HUES6 (cell line): ENCODE results near the gene ANKMY2.
"Not testable (repeated sequence)": the region's sequence is repeated elsewhere in the genome, so short reads cannot be mapped to it uniquely, and the experiment has no call there.

Experiments
- H3K27ac ChIP-seq: 2 replicates; pipeline ENCODE4 v1.7.0; 2013; ENCODE audit warnings: low read depth, mild to moderate bottlenecking, low read length, inconsistent platforms
- H3K27me3 ChIP-seq: 2 replicates; pipeline ENCODE4 v1.6.1; 2013; ENCODE audit warnings: low read length; ENCODE audit not compliant: control insufficient read depth, insufficient read depth
- H3K36me3 ChIP-seq: 2 replicates; pipeline ENCODE4 v1.6.1; 2013; ENCODE audit warnings: low read length; ENCODE audit not compliant: control insufficient read depth, insufficient read depth
- H3K4me1 ChIP-seq: 2 replicates; pipeline ENCODE4 v1.6.1; 2013; ENCODE audit warnings: low read length; ENCODE audit not compliant: control insufficient read depth, insufficient read depth
- H3K4me3 ChIP-seq: 2 replicates; pipeline ENCODE4 v1.5.1; 2013; ENCODE audit warnings: low read depth, low read length
- H3K9ac ChIP-seq: one replicate; pipeline ENCODE4 v1.6.1; 2013; ENCODE audit warnings: mild to moderate bottlenecking, low read length
- H3K9me3 ChIP-seq: 2 replicates; pipeline ENCODE4 v1.6.1; 2013; ENCODE audit warnings: low read depth, low read length; ENCODE audit not compliant: control insufficient read depth, insufficient read depth

The ANKMY2 gene

DNA sequence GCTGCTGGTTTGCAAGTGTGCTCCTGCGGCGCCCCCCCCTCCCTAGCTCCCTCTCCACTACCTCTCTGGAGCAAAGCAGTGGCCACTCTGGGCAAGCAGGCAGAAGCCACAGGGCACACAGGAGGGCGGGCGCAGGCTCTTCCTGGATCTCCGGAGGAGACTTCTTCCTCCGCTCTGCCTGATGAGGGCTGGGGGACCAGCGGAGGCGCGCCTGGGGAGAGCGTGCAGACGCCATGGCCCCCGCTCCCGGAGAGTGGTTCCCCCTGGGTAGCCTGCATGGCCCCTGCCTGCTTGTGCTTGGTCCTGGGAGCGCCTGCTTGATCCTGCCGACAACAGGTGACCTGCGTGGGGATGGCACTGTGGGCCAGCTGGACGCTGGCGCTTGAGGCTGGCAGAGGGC is 29.0 kb downstream of the ANKMY2 start:
- H3K27ac ChIP-seq, result no peak overlapping the region
- H3K4me3 ChIP-seq, result no peak overlapping the region
- no peaks in the 10 kb centered on the region for H3K9me3 ChIP-seq
- no peak overlapping the region for H3K9ac ChIP-seq
- H3K36me3 ChIP-seq, result peaks cover 5% of the 10 kb centered on the region; the same call in 1 of the 2 replicates
- H3K27me3 ChIP-seq, result no peaks in the 10 kb centered on the region
- H3K4me1 ChIP-seq, result peaks cover 11% of the 10 kb centered on the region

DNA sequence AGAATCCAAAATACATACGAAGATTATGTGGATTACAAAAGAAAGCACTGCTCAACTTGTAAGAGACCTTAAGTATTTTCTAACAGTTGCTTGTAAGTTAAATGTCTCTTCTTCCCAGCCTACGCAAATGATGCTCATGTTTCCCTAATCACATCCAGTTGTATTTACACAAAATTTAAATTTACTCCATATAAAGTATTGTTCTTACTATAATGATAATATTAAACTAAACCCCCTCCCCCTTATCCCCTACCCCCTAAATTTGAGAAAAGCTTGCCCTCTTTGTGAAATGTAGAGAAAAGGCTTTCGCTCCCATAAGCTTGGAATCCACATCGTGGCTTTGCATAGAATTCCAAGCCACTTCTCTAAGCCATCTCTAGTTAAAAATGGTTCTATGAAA is 29.4 kb downstream of the ANKMY2 start:
- H3K9ac ChIP-seq, result no peak overlapping the region
- H3K27ac ChIP-seq, result no peak overlapping the region
- H3K36me3 ChIP-seq, result peaks cover 2% of the 10 kb centered on the region; the same call in 1 of the 2 replicates
- H3K9me3 ChIP-seq, result no peaks in the 10 kb centered on the region
- no peak overlapping the region for H3K4me3 ChIP-seq
- no peaks in the 10 kb centered on the region for H3K27me3 ChIP-seq
- peaks cover 11% of the 10 kb centered on the region for H3K4me1 ChIP-seq

DNA sequence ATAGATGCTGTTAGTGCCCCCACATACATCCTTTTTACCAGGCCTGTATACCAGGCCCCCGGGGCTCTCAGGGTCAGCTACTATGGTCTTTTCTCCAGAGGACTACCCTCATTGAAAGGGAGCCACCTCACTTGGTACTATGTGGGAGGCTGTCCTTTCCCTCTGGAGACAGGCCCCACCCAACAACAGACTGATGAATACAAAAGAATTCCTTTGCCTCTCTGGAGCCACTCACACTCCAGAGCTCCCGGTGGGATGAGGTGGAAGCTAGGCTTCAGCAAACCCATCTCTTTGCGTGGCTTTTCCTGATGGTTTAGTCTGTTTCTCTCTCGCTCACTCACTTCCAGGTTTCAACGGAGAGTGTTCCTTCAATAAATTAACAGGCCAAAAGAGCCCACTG is 30.3 kb downstream of the ANKMY2 start:
- Histone ChIP-seq H3K9ac (no peak overlapping the region), H3K4me1 (peaks cover 11% of the 10 kb centered on the region), H3K4me3 (no peak overlapping the region), H3K27me3 (no peaks in the 10 kb centered on the region), H3K9me3 (no peaks in the 10 kb centered on the region), H3K27ac (no peak overlapping the region), H3K36me3 (no peaks in the 10 kb centered on the region)

DNA sequence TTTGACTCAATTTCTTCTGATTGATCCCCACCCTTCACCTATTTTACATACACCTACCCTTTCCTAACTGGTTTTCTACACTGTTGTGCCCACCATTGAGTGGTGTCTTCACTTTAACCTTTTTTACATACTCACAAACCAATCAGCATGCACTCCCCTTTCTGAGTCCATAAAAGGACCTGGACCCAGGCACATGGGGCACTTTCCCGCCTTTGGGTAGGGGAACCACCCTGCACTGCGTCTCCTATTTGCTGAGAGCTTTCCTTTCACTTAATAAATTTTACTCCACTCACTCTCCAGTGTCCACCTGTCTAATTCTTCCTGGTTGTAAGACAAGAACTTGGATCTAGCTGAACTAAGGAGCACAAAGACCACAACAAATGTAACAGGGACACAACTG is 33.8 kb downstream of the ANKMY2 start:
- Histone ChIP-seq H3K4me3 (no peak overlapping the region), H3K9me3 (no peaks in the 10 kb centered on the region), H3K36me3 (no peaks in the 10 kb centered on the region; the same call in none of the 2 replicates), H3K4me1 (peaks cover 10% of the 10 kb centered on the region), H3K9ac (no peak overlapping the region), H3K27ac (no peak overlapping the region), H3K27me3 (no peaks in the 10 kb centered on the region)

DNA sequence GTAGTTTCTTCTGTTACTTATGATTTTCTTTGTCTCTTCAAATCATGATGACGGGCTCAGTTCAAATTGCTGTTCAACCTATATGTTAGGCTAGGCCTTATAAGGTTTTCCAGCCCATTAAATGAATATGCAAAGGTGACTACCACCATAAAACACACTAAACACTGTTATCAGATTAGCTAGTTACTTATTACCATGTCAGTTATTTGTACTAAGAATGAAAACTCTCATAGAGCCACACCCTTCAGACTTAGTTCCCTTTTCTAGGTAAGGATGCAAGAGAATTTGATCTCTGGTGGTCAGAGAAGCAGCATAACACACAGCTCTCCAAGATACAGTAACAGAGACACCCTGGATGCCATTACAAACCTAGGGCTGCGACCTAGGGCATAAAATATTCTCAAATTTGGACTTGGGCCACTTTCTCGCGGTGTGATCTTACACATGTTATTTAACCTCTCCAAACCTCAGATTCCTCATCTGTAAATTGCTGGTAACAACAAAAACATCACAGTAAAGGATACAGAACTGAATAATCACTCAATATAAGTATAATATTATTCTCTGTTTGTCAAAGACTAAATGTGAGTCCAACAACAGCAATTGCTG is 35.6 kb downstream of the ANKMY2 start:
- H3K36me3 ChIP-seq, result no peaks in the 10 kb centered on the region; the same call in none of the 2 replicates

DNA sequence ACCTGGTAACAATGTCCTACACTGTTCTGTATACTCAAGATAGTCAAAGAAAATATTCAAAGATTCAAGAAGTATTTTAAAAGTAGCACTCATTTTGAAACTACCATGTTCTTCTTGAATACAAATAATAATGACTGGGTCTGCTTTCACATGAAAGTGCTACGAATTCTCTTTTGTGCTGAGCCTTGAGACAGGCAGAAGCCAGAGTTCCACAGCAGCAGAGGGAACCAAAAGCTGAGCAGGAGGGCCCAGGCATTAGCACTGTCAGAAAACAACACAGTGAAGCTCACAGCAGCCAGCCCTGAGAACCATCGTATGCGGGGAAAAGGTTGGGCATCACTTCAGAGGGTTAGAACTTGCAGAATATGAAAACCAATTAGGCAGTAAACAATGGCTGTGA is 38.9 kb downstream of the ANKMY2 start:
- H3K9me3 ChIP-seq, result no peaks in the 10 kb centered on the region
- peaks cover 12% of the 10 kb centered on the region for H3K36me3 ChIP-seq
- no peak overlapping the region for H3K27ac ChIP-seq
- H3K4me3 ChIP-seq, result no peak overlapping the region
- H3K27me3 ChIP-seq, result no peaks in the 10 kb centered on the region
- H3K4me1 ChIP-seq, result no peaks in the 10 kb centered on the region
- H3K9ac ChIP-seq, result no peak overlapping the region

More for the DNA sequence above, 35.6 kb downstream of the ANKMY2 start:
- no peak overlapping the region for H3K9ac ChIP-seq
- H3K27ac ChIP-seq, result no peak overlapping the region
- no peaks in the 10 kb centered on the region for H3K27me3 ChIP-seq
- no peaks in the 10 kb centered on the region for H3K4me1 ChIP-seq
- H3K9me3 ChIP-seq, result no peaks in the 10 kb centered on the region
- H3K4me3 ChIP-seq, result no peak overlapping the region

DNA sequence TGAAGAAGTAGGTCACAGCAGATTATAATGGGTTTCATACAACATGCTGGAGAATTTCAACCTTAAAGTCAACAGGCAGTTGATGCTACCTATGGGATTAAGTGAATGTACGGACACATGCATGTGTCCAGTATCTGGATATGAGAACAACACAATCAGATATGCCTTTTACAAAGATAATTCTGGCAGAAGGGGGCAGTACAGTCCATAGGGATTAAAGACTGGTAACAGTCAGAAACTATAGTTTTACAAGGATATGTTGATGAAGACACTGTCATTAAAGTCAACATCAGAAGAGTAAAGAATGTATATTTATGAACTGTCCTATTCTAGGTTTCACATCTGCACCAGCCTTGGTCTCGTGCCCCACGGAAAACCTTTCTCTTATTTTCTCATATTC is 41.5 kb downstream of the ANKMY2 start:
- Histone ChIP-seq H3K9me3 (no peaks in the 10 kb centered on the region), H3K9ac (no peak overlapping the region), H3K36me3 (peaks cover 15% of the 10 kb centered on the region), H3K4me1 (no peaks in the 10 kb centered on the region), H3K27me3 (no peaks in the 10 kb centered on the region), H3K27ac (no peak overlapping the region), H3K4me3 (no peak overlapping the region)

DNA sequence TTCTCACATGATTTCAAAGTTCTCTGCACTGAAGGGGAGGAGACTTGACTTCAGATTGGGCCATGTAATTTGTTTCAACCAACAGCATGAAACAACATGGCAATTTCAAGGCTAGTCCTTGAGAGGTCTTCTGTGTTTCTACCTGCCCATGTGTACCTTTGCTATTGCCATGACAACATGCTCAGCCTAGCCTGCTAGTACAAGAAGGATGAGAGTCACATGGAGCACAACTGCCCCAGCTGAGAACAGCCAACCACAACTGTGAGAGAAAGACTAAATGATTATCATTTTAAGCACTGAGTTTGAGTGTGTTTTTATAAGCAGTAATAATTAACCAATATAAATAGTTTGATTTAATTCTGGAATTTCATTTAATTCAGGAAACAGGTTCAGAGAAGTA is 41.9 kb downstream of the ANKMY2 start:
- Histone ChIP-seq H3K9me3 (no peaks in the 10 kb centered on the region), H3K27me3 (no peaks in the 10 kb centered on the region), H3K36me3 (peaks cover 15% of the 10 kb centered on the region), H3K27ac (no peak overlapping the region), H3K4me1 (no peaks in the 10 kb centered on the region), H3K9ac (no peak overlapping the region), H3K4me3 (no peak overlapping the region)

DNA sequence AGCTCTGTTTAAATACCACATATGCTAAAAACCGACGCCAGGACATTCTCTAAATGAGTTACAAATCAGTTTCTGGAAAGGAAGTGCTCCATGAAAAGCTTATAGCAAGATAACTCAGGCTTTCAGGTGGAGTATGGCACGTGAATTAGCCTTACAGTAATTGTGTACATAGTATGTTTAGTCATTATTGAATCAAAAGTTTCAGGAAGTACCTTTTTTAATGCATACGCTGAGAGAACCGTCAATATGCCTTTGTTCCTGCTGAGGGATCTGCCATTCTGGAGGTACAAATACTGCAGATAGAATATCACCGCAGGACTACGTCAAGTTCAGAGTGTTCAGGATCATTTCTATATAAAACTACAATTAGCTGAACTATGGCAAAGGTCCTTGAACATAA is 45.7 kb downstream of the ANKMY2 start:
- H3K27me3 ChIP-seq, result no peaks in the 10 kb centered on the region
- peaks cover 10% of the 10 kb centered on the region for H3K4me1 ChIP-seq
- H3K4me3 ChIP-seq, result no peak overlapping the region
- H3K9me3 ChIP-seq, result no peaks in the 10 kb centered on the region
- no peak overlapping the region for H3K27ac ChIP-seq
- peaks cover 15% of the 10 kb centered on the region for H3K36me3 ChIP-seq
- H3K9ac ChIP-seq, result no peak overlapping the region

DNA sequence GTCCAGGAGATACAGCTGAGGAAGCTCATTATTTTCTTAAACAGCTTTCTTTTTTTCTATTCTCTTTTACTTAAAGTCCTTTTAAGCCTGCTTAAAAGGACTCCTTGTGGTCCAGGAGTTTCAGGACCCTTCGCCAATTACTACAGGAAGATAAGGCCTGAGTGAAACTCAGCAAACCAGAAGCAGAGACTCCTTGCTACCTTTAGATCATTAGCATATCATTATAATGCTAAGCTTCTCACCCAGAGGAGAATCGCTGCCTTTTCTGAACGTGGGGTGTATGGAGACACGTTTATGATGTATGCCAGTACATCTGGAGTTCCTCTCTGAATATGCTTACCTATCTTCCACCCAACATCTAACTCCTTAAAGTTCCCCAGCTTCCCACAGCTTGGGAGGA is 47.5 kb downstream of the ANKMY2 start:
- Histone ChIP-seq H3K9ac (no peak overlapping the region), H3K36me3 (peaks cover 7% of the 10 kb centered on the region), H3K4me3 (no peak overlapping the region), H3K9me3 (no peaks in the 10 kb centered on the region), H3K27me3 (no peaks in the 10 kb centered on the region), H3K4me1 (peaks cover 10% of the 10 kb centered on the region), H3K27ac (no peak overlapping the region)

DNA sequence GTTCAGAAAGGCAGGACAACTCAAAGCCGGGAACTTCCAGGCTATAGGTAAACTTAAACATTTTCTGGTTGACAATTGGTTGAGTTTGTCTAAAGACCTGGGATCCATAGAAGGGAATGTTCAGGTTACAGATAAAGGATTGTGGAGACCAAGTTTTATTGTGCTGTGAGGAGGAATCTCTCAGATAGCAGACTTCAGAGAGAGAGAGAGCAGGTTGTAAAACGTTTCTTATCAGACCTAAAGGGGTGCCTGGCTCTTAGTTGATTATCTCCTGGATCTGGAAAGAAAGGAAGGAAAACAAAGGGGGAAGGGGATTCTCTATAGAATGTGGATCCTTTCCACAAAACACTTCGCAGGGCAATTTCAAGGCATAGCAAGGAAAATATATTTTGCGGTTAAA is 50.0 kb downstream of the ANKMY2 start:
- peak overlapping the region; percentile 65; the same call in 1 of the 2 replicates for H3K27ac ChIP-seq

DNA sequence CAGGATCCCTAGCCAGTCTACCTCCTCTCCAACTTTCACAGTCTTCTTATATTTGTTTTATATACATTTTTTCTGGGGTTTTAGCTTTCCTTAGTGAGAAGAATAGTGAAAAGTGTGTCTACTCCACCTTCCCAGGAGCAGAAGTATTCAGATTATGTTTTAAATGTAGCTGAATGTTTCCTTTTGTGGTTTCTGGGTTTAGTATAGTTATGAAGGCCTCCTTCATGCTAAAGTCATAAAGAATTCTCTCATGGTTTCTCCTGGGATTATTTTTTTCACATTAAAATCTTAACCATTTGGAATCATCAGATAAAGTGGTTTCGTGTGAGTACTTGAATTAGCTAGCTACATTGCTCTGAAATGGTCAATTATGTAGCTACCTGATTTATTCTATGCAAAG is 50.9 kb downstream of the ANKMY2 start:
- H3K4me3 ChIP-seq, result no peak overlapping the region
- no peaks in the 10 kb centered on the region for H3K27me3 ChIP-seq
- H3K27ac ChIP-seq, result no peak overlapping the region
- no peak overlapping the region for H3K9ac ChIP-seq
- no peaks in the 10 kb centered on the region for H3K36me3 ChIP-seq
- H3K4me1 ChIP-seq, result peaks cover 10% of the 10 kb centered on the region
- no peaks in the 10 kb centered on the region for H3K9me3 ChIP-seq

More for the DNA sequence above, 50.0 kb downstream of the ANKMY2 start:
- H3K27me3 ChIP-seq, H3K9ac ChIP-seq, H3K9me3 ChIP-seq, H3K4me3 ChIP-seq, H3K36me3 ChIP-seq: not testable (repeated sequence)
- H3K4me1 ChIP-seq, result peaks cover 10% of the 10 kb centered on the region
